ENCODE results near the gene CSTPP1.

DNA sequence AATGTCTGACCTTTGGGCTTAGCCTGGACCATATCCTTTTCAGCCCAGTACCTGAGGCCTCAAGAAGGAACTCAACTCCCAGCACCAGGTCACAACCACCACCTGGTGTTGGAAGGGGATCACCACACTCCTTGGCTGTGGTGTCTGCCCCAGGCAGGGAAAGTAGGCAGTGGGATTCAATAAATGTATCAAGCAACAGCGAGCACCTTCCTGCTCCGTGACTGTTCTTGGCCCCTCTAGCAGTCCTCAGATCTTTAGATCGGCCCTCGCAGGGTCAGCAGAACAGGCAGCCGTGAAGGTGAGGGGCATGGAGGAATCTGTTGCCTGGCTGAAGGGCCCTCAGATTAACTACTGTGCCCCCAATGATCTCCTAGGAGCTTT is 224.2 kb downstream of the CSTPP1 start:
- TF ChIP-seq POLR2A (IDR thresholded peaks at IDR 0.05) = no peak
- TF ChIP-seq, protein P1, sequence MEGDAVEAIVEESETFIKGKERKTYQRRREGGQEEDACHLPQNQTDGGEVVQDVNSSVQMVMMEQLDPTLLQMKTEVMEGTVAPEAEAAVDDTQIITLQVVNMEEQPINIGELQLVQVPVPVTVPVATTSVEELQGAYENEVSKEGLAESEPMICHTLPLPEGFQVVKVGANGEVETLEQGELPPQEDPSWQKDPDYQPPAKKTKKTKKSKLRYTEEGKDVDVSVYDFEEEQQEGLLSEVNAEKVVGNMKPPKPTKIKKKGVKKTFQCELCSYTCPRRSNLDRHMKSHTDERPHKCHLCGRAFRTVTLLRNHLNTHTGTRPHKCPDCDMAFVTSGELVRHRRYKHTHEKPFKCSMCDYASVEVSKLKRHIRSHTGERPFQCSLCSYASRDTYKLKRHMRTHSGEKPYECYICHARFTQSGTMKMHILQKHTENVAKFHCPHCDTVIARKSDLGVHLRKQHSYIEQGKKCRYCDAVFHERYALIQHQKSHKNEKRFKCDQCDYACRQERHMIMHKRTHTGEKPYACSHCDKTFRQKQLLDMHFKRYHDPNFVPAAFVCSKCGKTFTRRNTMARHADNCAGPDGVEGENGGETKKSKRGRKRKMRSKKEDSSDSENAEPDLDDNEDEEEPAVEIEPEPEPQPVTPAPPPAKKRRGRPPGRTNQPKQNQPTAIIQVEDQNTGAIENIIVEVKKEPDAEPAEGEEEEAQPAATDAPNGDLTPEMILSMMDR (IDR thresholded peaks at IDR 0.05 in 4 of 5, conservative IDR thresholded peaks at IDR 0.05 in 1 of 5) = no peak

Data from gastrocnemius medialis (tissue), 4 donors.